Measurements from ENCODE around the gene GSS. TPM values are rescaled to one million over a fixed set of nuclear protein-coding genes. Genes with fewer than 3 reads are reported as not detected.

Gene GSS
- total RNA-seq, 4 donors from 2014 or later = 125 to 364 (median 129) TPM

- WGBS, 2 donors (ENCODE audit: low coverage in 1 of 2) = 81 to 100% methylated on average over 1 to 4 of the region's 4 CpGs
Measured at GRCh38 chr20:34974246-34974645, 18.6 kb upstream of the GSS start.

GRCh38 chr20:34971561-34972235 is 16.1 kb upstream of the GSS start:
- WGBS, 2 donors (ENCODE audit: low coverage in 1 of 2) = 80 to 84% methylated on average over 1 to 10 of the region's 10 CpGs
- in situ Hi-C loops (cut with MboI; ENCODE audit: low pct_ligation_motif_present in 1 of 4, low pct_unique_long_range_greater_than_20kb in 1 of 4, low sequenced_read_pairs in 3 of 4) (no loop called here), intact Hi-C loops (cut with DNase I; ENCODE audit: low total_unique reads) (no loop called here)
- Histone ChIP-seq H3K27ac (no peak overlapping the region), H3K4me3 (no peak overlapping the region), H3K27me3 (no peaks in the 10 kb centered on the region), H3K36me3 (no peaks in the 10 kb centered on the region), H3K9me3 (no peaks in the 10 kb centered on the region), H3K4me1 (no peaks in the 10 kb centered on the region)
- no peak for TF ChIP-seq EP300 (IDR thresholded peaks at IDR 0.05; ENCODE audit: low read depth)
- no peak for TF ChIP-seq POLR2AphosphoS5 (IDR thresholded peaks at IDR 0.05)
- no peak for TF ChIP-seq CTCF (IDR thresholded peaks at IDR 0.05)
- TF ChIP-seq POLR2A (IDR thresholded peaks at IDR 0.05) = no peak
- no peak for DNase-seq

More at GRCh38 chr20:34974246-34974645, 18.6 kb upstream of the GSS start:
- Histone ChIP-seq H3K27ac (no peak overlapping the region), H3K36me3 (no peaks in the 10 kb centered on the region), H3K4me1 (no peaks in the 10 kb centered on the region), H3K4me3 (no peak overlapping the region), H3K9me3 (no peaks in the 10 kb centered on the region), H3K27me3 (no peaks in the 10 kb centered on the region)
- intact Hi-C loops (cut with DNase I; ENCODE audit: low total_unique reads) (no loop called here), in situ Hi-C loops (cut with MboI; ENCODE audit: low pct_ligation_motif_present in 1 of 4, low pct_unique_long_range_greater_than_20kb in 1 of 4, low sequenced_read_pairs in 3 of 4) (no loop called here)
- DNase-seq = no peak
- no peak for TF ChIP-seq EP300 (IDR thresholded peaks at IDR 0.05; ENCODE audit: low read depth)
- TF ChIP-seq POLR2A (IDR thresholded peaks at IDR 0.05) = no peak
- no peak for TF ChIP-seq POLR2AphosphoS5 (IDR thresholded peaks at IDR 0.05)
- no peak for TF ChIP-seq CTCF (IDR thresholded peaks at IDR 0.05)

- H3K27ac ChIP-seq = no peak overlapping the region
- no peak for DNase-seq
- H3K9me3 ChIP-seq = no peaks in the 10 kb centered on the region
- no peaks in the 10 kb centered on the region for H3K27me3 ChIP-seq
- H3K4me3 ChIP-seq = no peak overlapping the region
- in situ Hi-C loops (cut with MboI; ENCODE audit: low pct_ligation_motif_present in 1 of 4, low pct_unique_long_range_greater_than_20kb in 1 of 4, low sequenced_read_pairs in 3 of 4) (no loop called here), intact Hi-C loops (cut with DNase I; ENCODE audit: low total_unique reads) (no loop called here)
- H3K36me3 ChIP-seq = no peaks in the 10 kb centered on the region
- 94 to 100% methylated on average over 5 to 9 of the region's 9 CpGs for WGBS, 2 donors (ENCODE audit: low coverage in 1 of 2)
- H3K4me1 ChIP-seq = no peaks in the 10 kb centered on the region
- TF ChIP-seq POLR2A (IDR thresholded peaks at IDR 0.05) (no peak), CTCF (IDR thresholded peaks at IDR 0.05) (no peak), EP300 (IDR thresholded peaks at IDR 0.05; ENCODE audit: low read depth) (no peak), POLR2AphosphoS5 (IDR thresholded peaks at IDR 0.05) (no peak)
Measured at GRCh38 chr20:34970846-34971560, 15.4 kb upstream of the GSS start.

- TF ChIP-seq CTCF (IDR thresholded peaks at IDR 0.05) (no peak), POLR2AphosphoS5 (IDR thresholded peaks at IDR 0.05) (no peak), POLR2A (IDR thresholded peaks at IDR 0.05) (no peak), EP300 (IDR thresholded peaks at IDR 0.05; ENCODE audit: low read depth) (no peak)
- intact Hi-C loops (cut with DNase I; ENCODE audit: low total_unique reads) = no loop called here
- no peak overlapping the region for H3K4me3 ChIP-seq
- in situ Hi-C loops (cut with MboI; ENCODE audit: low pct_ligation_motif_present in 1 of 4, low pct_unique_long_range_greater_than_20kb in 1 of 4, low sequenced_read_pairs in 3 of 4) = no loop called here
- H3K9me3 ChIP-seq = no peaks in the 10 kb centered on the region
- H3K36me3 ChIP-seq = no peaks in the 10 kb centered on the region
- no peaks in the 10 kb centered on the region for H3K4me1 ChIP-seq
- H3K27me3 ChIP-seq = no peaks in the 10 kb centered on the region
- no peak overlapping the region for H3K27ac ChIP-seq
- no peak for DNase-seq
- 92 to 100% methylated on average over 1 to 7 of the region's 7 CpGs for WGBS, 2 donors (ENCODE audit: low coverage in 1 of 2)
Measured at GRCh38 chr20:34970193-34970840, 14.7 kb upstream of the GSS start.

Data from transverse colon (tissue), 4 donors.